Iris pigment epithelial cell (primary cell): ENCODE data around the gene CDKN2A.

Experiments
- DNase-seq: peaks from one replicate; pipeline ENCODE4 v3.0.0-alpha.2; 2011; ENCODE audit warnings: low read depth

CDKN2A gene

GRCh38 chr9:21993893-21994555 lies at the start of gene CDKN2A:
Gene CDKN2A (minus strand): TSS chr9:21994392.
- peak; percentile 68 for DNase-seq

- no peak for DNase-seq
These were observed 49.7 kb upstream of the CDKN2A start for GRCh38 chr9:22043928-22044327.

GRCh38 chr9:22041775-22042174 lies 47.6 kb upstream of the CDKN2A start:
- peak; percentile 51 for DNase-seq

GRCh38 chr9:22041344-22041743 lies 47.2 kb upstream of the CDKN2A start:
- no peak for DNase-seq

- DNase-seq: peak; percentile 84
These were observed 46.6 kb upstream of the CDKN2A start for GRCh38 chr9:22040760-22041159.

GRCh38 chr9:22039258-22039657 lies 45.1 kb upstream of the CDKN2A start:
- peak; percentile 62 for DNase-seq

- DNase-seq: peak; percentile 69
These were observed 43.9 kb upstream of the CDKN2A start for GRCh38 chr9:22037954-22038690.

GRCh38 chr9:22036866-22037626 lies 42.9 kb upstream of the CDKN2A start:
- peak; percentile 63 for DNase-seq

GRCh38 chr9:22035591-22036011 lies 41.4 kb upstream of the CDKN2A start:
- no peak for DNase-seq

GRCh38 chr9:22033012-22033630 lies 38.9 kb upstream of the CDKN2A start:
- no peak for DNase-seq

GRCh38 chr9:22031655-22032411 lies 37.6 kb upstream of the CDKN2A start:
- DNase-seq: no peak

GRCh38 chr9:22030101-22030598 lies 36.0 kb upstream of the CDKN2A start:
- DNase-seq: peak; percentile 77

- DNase-seq: no peak
These were observed 35.0 kb upstream of the CDKN2A start for GRCh38 chr9:22029231-22029630.

- DNase-seq: no peak
These were observed 34.2 kb upstream of the CDKN2A start for GRCh38 chr9:22028394-22028793.

GRCh38 chr9:22026696-22027095 lies 32.5 kb upstream of the CDKN2A start:
- no peak for DNase-seq

- DNase-seq: no peak
These were observed 28.2 kb upstream of the CDKN2A start for GRCh38 chr9:22022396-22022795.

- DNase-seq: no peak
These were observed 16.9 kb upstream of the CDKN2A start for GRCh38 chr9:22010866-22011625.

GRCh38 chr9:22009506-22009867 lies 15.3 kb upstream of the CDKN2A start:
- no peak for DNase-seq

- DNase-seq: peak; percentile 96
These were observed 14.7 kb upstream of the CDKN2A start, which contains the start of gene CDKN2B for GRCh38 chr9:22008717-22009505. Gene CDKN2B (minus strand): TSS chr9:22009305. CDS start chr9:22008953, 352 bp downstream.

GRCh38 chr9:22008384-22008716 lies 14.2 kb upstream of the CDKN2A start:
- DNase-seq: no peak
